Mucosa of rectum (tissue), 2 donors: ENCODE measurements around the gene UNC45A.

Experiments
- H3K27ac ChIP-seq, 2 donors: one replicate each; pipeline ENCODE4 v1.7.0; 2013; ENCODE audit warnings: inconsistent platforms in 2 of 2, low read depth in 2 of 2, low read length in 2 of 2
- H3K27me3 ChIP-seq, 2 donors: one replicate each; pipeline ENCODE4 v1.7.0; 2013; ENCODE audit warnings: low read length in 2 of 2; ENCODE audit not compliant: control insufficient read depth in 2 of 2, insufficient read depth in 2 of 2
- H3K36me3 ChIP-seq, 2 donors: one replicate each; pipeline ENCODE4 v1.7.0; 2013; ENCODE audit warnings: low read length in 2 of 2; ENCODE audit not compliant: control insufficient read depth in 2 of 2, insufficient read depth in 2 of 2
- H3K4me1 ChIP-seq, 2 donors: one replicate each; pipeline ENCODE4 v1.7.0; 2013; ENCODE audit warnings: low read length in 2 of 2, mild to moderate bottlenecking in 1 of 2; ENCODE audit not compliant: control insufficient read depth in 2 of 2, insufficient read depth in 2 of 2
- H3K4me3 ChIP-seq, 2 donors: one replicate each; pipeline ENCODE4 v1.7.0; 2013; ENCODE audit warnings: low read length in 2 of 2
- H3K9ac ChIP-seq, 2 donors: one replicate each; pipeline ENCODE4 v1.7.0; 2013; ENCODE audit warnings: low read length in 2 of 2, low read depth in 1 of 2, mild to moderate bottlenecking in 1 of 2
- H3K9me3 ChIP-seq, 2 donors: one replicate each; pipeline ENCODE4 v1.7.0; 2013; ENCODE audit warnings: low read length in 2 of 2; ENCODE audit not compliant: control insufficient read depth in 2 of 2
- donor health status: healthy.
- donor health status: Normal muscosa, but diverticular disease.

UNC45A gene

GRCh38 chr15:90942354-90943120 is 7.5 kb downstream of the UNC45A start:
- Histone ChIP-seq H3K9ac (no peak overlapping the region), H3K4me1 (no peaks in the 10 kb centered on the region), H3K27me3 (no peaks in the 10 kb centered on the region), H3K9me3 (no peaks in the 10 kb centered on the region), H3K27ac (no peak overlapping the region), H3K4me3 (no peak overlapping the region), H3K36me3 (peaks cover 62 to 68% of the 10 kb centered on the region in 2 donors)

- Histone ChIP-seq H3K4me3 (no peak overlapping the region), H3K27ac (no peak overlapping the region), H3K9me3 (no peaks in the 10 kb centered on the region), H3K9ac (no peak overlapping the region), H3K36me3 (peaks cover 60 to 73% of the 10 kb centered on the region in 2 donors), H3K27me3 (no peaks in the 10 kb centered on the region), H3K4me1 (peaks cover 3 to 11% of the 10 kb centered on the region in 2 donors)
Measured at GRCh38 chr15:90945091-90945490, 10.0 kb downstream of the UNC45A start.

GRCh38 chr15:90946538-90946937 is 11.5 kb downstream of the UNC45A start:
- Histone ChIP-seq H3K9ac (no peak overlapping the region), H3K36me3 (peaks cover 54 to 75% of the 10 kb centered on the region in 2 donors), H3K27me3 (no peaks in the 10 kb centered on the region), H3K4me3 (no peak overlapping the region), H3K9me3 (no peaks in the 10 kb centered on the region), H3K27ac (no peak overlapping the region), H3K4me1 (peaks cover 3 to 12% of the 10 kb centered on the region in 2 donors)

- Histone ChIP-seq H3K9me3 (no peaks in the 10 kb centered on the region), H3K4me3 (no peak overlapping the region)
Measured at GRCh38 chr15:90946941-90947576, 12.0 kb downstream of the UNC45A start.

GRCh38 chr15:90947577-90948357 is 12.7 kb downstream of the UNC45A start:
- Histone ChIP-seq H3K4me3 (no peak overlapping the region), H3K27me3 (no peaks in the 10 kb centered on the region), H3K9me3 (no peaks in the 10 kb centered on the region), H3K4me1 (peaks cover 3 to 12% of the 10 kb centered on the region in 2 donors), H3K9ac (no peak overlapping the region), H3K36me3 (peaks cover 50 to 73% of the 10 kb centered on the region in 2 donors), H3K27ac (no peak overlapping the region)

More at GRCh38 chr15:90946941-90947576, 12.0 kb downstream of the UNC45A start:
- Histone ChIP-seq H3K4me1 (peaks cover 3 to 12% of the 10 kb centered on the region in 2 donors), H3K27ac (no peak overlapping the region), H3K9ac (no peak overlapping the region), H3K36me3 (peaks cover 56 to 76% of the 10 kb centered on the region in 2 donors), H3K27me3 (no peaks in the 10 kb centered on the region)

GRCh38 chr15:90948506-90948905 is 13.4 kb downstream of the UNC45A start:
- peaks cover 3 to 12% of the 10 kb centered on the region in 2 donors for H3K4me1 ChIP-seq
- peaks cover 51 to 73% of the 10 kb centered on the region in 2 donors for H3K36me3 ChIP-seq
- H3K9me3 ChIP-seq: no peaks in the 10 kb centered on the region
- H3K27ac ChIP-seq: no peak overlapping the region
- no peaks in the 10 kb centered on the region for H3K27me3 ChIP-seq
- no peak overlapping the region for H3K9ac ChIP-seq
- no peak overlapping the region for H3K4me3 ChIP-seq

- Histone ChIP-seq H3K9ac (peak overlapping the region; percentile 24 to 68), H3K36me3 (peaks cover 45 to 64% of the 10 kb centered on the region in 2 donors), H3K4me3 (peak overlapping the region in 1 of 2 donors; percentile 33), H3K4me1 (peaks cover 6 to 12% of the 10 kb centered on the region in 2 donors), H3K27ac (peak overlapping the region; percentile 63 to 88), H3K9me3 (no peaks in the 10 kb centered on the region), H3K27me3 (no peaks in the 10 kb centered on the region)
Measured at GRCh38 chr15:90949979-90950675, 15.0 kb downstream of the UNC45A start.

GRCh38 chr15:90950676-90951075 is 15.6 kb downstream of the UNC45A start:
- Histone ChIP-seq H3K4me1 (peaks cover 11 to 17% of the 10 kb centered on the region in 2 donors), H3K36me3 (peaks cover 44 to 63% of the 10 kb centered on the region in 2 donors), H3K4me3 (no peak overlapping the region), H3K27me3 (no peaks in the 10 kb centered on the region), H3K9ac (no peak overlapping the region), H3K9me3 (no peaks in the 10 kb centered on the region), H3K27ac (no peak overlapping the region)

GRCh38 chr15:90952901-90953677 is 18.0 kb downstream of the UNC45A start:
- Histone ChIP-seq H3K36me3 (peaks cover 29 to 45% of the 10 kb centered on the region in 2 donors), H3K4me1 (peaks cover 25 to 29% of the 10 kb centered on the region in 2 donors), H3K4me3 (no peak overlapping the region), H3K9ac (no peak overlapping the region), H3K9me3 (no peaks in the 10 kb centered on the region), H3K27me3 (no peaks in the 10 kb centered on the region), H3K27ac (no peak overlapping the region)
